ENCODE data around the gene GID4.
"Not testable (repeated sequence)": the region's sequence is repeated elsewhere in the genome, so short reads cannot be mapped to it uniquely, and the experiment has no call there.

The GID4 gene

DNA sequence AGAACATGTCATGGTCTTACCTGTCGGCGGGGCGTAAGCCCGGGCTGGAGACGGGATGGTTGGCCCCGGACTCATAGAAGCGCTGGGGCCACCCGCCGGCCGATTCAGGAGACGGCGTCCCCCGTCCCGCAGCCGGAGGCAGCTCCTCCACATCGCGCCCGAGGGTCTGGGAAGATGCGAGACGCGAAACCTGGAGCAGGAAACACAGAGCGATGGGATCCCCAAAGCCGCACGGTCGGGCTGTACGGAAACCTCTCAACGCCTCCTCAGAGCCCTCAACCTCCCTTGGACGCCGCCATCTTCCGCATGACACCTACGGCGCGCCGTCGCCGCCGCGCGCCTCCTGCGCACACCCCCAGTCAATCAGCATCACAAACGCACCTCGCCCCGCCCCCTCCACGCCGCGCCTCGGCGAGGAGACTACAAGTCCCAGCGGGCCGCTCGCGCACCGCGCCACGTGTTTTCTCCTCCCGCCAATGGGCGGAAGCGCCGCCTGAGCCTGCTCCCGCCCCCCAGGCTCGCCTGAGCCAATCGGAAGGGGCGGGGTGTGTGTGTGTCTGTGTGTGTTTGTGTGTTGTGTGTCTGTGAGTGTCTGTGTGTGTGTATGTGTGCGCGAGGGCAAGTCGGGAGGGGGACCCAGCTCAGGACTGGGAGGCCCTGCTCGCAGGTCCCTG lies at the start of gene GID4, which contains the start of gene ATPAF2:
Gene GID4, plus strand, starts transcription at position 548 of the 674 bp plus-strand sequence. Its CDS starts 57 bp downstream, at position 605.
Gene ATPAF2, minus strand, starts transcription at position 308 of the 674 bp plus-strand sequence. Its CDS starts 155 bp downstream, at position 153.
- DNase-seq: peak; percentile 100

DNA sequence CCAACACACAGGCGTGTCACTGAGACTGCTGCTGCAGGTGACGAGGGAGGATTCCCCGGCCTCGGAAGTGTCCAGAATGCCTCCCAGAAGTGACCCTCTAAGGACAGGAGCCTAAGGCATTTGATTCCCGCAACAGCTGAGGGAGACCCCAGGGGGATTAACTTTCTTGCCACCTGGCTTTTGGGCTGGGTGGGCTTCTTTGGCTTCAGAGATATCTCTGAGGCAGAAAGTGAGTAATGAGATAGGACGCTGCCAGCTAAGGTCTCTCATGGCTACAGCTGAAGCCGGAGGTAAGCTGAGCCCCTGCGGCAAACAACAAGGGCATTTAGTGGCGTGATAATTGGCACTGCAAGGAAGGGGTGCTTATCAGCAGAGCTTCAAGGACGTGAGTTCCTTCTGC lies 49.6 kb upstream of the GID4 start:
- DNase-seq: no peak

DNA sequence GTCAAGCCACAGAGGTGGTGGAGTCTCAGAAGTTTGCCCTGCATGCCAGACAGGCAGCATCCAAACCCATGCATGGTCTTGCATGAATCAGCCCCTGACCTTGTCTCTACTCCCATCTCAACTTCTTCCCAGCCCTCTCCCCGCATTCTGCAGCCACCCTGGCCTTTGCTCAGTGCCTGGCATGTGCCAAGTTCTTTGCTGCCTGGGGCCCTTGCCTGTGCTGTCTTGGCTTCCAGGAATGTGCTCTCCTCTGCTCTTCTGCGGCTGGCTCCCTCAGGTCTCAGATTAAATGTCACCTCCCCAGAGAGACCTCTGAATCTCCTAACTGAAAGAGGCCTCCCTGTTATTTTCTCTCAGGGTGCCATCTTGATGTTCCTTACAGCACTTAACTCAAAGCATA lies 48.9 kb upstream of the GID4 start:
- no peak for DNase-seq

DNA sequence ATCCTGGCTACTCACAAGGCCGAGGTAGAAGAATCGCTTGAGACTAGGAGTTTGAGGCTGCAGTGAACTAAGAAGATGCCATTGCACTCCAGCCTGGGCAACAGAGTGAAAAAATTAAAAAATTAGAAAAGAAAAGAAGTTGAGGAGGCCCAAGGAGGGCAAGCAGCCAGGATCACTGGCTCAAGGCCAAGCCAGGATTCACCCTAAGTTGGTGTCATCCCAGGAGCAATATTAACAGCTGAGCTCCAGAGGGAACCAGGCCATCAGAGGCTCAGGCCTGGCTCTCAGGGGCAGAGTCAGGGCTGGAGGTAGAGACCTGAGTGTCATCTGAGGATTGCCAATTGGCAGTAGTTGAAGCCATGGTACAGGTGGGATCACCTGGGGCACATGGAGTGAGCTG lies 45.8 kb upstream of the GID4 start:
- DNase-seq: no peak

DNA sequence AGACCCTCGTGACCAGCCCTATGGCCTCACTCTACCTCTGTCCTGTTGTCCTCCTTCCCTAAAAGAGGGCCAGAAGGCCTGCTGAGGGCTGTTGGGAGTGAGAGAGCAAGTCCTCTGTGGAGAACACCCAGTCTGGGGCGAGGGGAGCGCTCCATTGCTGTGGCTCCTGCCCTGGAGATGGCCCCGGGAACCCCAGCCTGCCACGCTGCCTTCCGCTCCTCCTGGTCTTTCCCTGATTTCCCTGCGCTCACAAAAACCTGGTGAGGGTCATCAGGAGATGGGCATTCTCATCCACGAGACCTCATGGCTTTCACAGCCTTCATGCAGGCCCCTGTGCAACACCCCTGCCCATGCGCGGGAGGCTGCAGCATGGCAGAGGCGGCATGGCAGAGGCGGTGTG lies 45.4 kb upstream of the GID4 start:
- DNase-seq: no peak

DNA sequence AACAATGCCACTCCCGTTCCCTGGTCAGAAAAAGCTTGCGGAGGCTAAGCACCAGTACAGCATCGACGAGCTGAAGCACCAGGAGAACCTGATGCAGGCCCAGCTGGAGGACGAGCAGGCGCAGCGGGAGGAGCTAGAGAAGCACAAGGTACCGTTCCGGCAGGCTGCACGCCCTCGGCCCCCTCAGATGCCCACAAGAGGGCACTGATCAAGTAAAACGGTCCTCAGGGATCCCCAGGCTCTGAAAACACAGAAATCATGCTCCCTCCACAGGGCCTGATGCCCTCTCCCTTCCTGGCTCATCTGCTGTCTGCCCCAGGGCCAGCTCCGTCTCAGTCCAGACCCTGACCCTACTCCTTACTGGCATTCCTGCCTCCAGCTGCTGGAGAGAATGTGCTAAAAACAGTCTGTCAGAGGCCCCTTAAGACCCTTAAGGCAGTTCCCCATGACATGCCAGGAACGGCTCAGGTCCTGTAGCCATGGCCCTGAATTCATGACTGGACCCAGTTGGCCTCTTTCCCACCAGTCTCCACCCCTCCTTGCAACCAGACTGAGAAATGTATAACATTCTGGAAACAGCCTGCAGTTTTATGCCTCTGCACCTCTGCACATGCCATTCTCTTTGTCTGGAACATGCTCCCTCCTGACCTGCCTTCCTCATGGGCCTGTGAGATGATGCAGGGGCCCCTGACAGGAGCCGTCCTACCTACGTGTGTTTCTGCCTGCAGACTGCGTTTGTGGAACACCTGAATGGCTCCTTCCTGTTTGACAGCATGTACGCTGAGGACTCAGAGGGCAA lies 44.7 kb upstream of the GID4 start:
- peak; percentile 77 for DNase-seq

DNA sequence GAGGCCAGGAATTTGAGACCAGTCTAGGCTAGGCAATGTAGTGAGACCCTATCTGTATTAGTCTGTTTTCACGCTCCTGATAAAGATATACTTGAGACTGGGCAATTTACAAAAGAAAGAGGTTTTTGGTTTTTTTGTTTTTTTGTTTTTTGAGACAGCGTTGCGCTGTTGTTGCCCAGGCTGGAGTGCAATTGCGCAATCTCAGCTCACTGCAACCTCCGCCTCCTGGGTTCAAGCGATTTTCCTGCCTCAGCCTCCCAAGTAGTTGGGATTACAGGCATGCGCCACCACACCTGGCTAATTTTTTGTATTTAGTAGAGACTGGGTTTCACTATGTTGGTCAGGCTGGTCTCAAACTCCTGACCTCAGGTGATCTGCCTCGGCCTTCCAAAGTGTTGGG lies 43.3 kb upstream of the GID4 start:
- not testable (repeated sequence) for DNase-seq

DNA sequence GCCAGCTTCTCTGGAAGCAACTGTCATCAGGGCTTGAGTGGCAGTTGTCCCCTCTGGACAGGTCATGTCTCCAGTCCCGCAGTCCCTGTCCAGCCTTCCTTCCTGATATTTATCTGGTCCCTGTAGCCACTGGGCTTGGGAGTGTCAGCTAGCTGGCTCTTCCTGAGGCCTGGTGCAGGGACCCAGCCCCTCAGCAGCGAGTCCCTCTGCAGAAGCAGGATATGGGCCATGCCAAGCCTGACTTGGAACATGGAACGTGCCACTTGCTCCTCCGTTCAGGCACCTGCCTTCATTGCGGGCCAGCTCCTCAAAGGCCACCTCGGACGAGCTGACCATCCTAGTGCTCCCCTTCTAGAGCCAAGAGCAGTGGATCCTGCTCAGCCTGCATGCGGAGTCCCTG lies 40.3 kb upstream of the GID4 start:
- DNase-seq: no peak

DNA sequence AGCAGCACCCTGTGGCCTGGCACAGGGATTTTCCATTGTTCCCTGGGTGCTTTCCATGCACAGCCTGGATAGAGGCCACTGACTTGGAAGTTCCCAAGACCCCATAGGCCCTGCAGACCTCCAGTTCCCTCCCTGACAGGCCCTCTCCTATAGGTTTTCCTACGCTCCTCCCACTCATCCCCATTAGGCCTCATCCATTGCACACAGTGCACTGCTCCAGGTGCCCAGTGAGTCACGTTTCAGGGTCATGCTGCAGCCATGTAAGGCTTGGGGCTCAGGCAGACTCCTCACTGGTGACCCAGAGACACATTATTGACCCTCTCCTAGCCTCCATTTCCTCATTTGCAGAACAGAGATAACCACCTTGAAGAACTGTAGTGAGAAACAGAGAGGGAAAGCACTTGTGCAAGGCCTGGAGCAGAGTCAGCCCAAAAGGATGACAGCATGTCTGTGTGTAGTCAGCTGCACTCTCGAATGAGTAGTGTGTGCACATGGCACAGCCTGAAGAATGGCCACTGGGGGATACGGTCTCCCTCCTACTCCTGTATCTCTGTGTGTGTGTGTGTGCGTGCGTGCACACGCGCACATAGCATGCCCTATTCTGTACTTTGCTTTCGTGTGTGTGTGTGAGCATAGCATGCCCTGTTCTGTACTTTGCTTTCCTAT lies 39.7 kb upstream of the GID4 start:
- DNase-seq: peak; percentile 13

DNA sequence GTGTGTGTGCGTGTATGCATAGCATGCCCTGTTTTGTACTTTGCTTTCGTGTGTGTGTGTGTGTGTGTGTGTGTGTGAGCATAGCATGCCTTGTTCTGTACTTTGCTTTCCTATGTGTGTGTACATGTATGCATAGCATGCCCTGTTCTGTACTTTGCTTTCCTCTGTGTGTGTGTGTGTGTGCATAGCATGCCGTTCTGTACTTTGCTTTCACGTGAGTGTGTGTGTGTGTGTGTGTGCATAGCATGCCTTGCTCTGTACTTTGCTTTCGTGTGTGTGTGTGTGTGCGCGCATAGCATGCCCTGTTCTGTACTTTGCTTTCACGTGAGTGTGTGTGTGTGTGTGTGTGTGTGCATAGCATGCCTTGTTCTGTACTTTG lies 39.2 kb upstream of the GID4 start:
- DNase-seq: no peak

DNA sequence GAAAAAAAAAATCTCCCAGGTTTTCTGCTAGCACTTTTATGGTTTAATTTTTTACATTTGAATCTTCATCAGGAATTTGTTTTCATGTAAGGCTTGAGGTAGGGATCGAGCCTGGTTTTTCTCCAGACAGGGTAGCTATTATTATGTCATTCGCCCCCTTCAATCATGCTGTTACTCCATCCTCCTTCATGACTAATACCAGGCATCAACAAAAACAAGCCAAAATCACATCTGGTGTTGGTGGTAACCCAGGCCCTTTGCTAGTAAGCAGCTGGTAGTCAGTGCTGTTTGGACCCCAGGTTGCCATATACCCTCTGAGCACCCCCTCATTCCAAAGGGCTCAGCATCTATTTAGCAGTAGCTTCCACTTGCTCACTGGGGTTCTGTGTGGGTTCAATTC lies 37.0 kb upstream of the GID4 start:
- DNase-seq: no peak

DNA sequence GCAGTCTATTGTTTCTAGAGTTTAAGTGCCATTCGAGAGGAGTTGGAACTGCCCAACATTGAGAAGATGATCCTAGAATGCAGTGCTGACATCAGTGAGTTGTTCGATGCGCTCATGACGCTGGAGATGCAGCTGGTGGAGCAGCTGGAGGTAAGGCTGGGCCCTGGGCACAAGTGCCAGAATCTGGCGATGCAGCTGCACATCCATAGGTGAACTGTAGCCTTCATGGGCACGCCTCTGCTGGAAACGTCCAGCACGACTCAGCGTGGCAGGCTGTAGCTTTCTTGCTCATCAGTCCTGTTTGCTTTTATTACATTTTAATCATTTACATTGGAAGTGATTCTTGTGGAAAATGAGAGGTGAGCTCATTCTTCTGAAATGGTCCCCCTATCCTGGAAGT lies 34.9 kb upstream of the GID4 start:
- no peak for DNase-seq

DNA sequence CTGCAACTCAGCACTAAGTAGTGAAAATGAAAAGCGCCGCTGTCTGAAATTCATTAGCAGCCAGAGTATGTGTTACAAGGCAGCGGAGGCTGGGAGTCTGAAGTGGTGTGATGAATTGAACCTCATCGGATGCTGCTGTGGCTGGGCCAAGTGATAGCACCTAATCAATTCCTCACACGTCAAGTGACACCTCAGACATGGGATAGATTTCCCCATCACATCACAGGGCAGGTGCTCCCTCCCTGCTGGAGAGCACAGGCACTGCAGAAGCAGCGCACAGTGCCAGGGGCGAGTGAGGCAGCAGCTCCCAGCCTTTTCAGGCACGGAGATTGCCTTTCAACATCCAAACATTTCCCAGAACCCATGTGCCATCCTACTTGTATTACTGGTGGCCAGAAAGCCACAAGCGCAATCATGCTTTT lies 34.3 kb upstream of the GID4 start:
- DNase-seq: no peak

DNA sequence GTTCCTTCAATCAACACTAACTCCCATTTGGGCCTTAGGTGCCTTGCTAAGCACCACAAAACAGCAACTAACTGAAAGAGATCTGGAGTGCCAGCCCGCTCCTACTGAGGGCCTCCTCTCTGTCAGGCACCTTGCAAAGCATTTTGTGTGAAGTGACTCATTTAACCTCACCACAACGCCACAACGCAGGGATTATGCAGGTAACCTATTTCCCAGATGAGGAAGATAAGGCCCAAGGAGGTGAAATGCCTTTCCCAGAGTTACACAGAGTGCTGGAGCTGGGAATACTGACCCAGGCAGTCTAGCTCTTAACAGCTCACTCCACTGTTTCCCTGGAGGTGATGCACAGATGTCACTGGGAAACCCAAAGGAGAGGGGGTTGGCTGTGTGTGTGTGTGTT lies 33.7 kb upstream of the GID4 start:
- no peak for DNase-seq

DNA sequence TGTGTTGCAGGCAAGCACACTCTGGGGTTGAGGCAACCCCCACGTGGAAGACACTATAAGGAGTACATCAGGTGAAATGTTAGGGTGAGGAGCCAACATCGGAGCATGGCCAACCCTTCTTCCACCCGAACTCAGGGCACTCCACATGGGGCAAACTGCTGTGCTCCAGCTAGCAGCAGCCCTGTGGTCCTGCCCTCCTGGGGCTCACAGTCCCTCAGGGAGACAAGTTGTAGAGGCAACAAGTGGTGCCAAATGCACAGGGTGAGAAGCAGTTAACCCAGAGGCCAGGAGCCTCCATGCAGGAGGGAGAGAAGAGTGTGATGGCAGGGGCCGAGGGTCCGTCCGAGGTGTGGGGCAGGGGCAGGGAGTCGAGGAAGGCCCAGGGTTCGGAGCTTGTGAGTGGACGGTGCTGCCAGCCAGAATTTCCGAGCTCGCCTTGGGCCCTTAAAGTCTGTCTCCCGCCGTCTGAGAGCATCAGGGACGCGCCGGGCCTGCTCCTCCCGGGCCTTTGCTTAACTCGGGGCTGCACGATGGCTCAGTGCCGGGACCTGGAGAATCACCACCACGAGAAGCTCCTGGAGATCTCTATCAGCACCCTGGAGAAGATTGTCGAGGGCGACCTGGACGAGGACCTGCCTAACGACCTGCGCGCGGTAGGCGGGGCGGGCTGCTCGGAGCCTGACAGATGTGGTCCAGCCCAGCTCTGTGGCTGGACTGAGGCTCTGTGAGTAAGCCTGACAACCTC lies 32.5 kb upstream of the GID4 start:
- DNase-seq: no peak

DNA sequence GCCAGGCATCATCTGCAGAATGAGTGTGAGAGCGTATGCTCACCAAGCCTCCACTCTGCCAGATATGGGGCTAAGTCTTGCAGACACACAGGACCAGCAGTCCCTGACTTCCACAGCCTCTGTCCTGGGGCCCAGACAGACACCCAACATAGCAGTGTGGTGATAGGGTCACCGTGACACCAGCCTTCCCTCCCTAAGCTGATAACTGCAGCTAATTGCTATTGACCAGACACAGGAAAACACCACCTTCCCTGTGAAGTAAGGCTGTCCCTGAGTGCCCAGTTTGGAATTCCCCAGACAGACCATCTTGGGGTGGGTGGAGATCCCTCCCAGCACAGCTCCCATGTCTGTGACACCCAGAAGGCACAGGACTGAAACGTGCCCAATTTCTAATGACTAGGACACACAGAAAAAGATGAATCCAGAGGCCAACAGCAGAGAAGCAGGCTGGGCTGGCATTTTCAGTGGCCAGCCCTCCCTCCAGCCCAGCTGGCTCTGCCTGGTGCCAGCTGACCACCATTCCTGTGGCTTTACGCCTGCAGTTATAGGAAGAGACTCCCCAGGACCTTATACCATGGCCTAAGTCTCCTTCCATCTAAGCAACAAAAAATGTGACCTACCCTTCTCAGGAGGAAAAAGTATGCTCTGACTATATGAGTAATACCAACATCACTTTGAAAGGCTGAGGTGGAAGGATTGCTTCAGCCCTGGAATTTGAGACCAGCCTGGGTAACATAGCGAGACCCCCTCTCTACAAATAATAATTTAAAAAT lies 30.5 kb upstream of the GID4 start:
- no peak for DNase-seq

DNA sequence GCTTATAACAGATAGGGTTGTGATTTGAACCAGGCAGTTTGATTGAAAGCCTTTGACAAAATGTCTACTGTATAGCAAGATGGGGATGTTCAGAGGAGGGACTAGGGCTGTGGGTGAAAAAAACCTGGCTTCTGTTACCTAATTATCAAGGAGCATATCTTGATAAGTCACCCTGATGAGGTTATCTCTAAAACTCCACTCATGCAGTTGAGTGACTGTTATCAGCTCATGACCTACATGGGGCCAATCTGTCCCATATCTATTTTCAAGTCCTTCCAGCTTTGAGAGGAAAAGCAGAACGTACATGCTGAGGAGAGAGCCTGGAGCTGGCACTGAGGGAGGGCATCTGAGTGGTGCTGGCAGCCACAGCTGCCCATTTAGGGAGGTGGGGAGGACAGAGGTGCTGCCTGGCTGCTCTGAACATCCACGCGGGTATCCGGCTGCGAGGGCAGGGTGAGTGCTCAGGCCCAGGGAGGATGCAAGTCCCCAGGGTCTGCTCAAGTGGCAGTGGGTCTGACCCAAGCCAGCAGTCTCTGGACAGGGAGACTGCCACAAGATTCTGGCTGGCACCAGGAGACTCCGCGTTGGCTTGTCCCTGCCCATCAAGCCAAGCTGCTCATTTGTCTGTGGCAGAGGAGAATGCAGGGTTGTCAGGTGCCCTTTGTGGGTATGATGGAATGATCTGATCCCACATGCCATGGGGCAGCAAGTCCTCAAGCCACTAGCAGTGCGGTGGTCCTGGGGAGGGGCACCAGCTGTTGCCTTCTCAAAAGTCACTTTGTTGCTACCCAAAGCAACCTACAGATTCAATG lies 29.4 kb upstream of the GID4 start:
- DNase-seq: peak; percentile 45

DNA sequence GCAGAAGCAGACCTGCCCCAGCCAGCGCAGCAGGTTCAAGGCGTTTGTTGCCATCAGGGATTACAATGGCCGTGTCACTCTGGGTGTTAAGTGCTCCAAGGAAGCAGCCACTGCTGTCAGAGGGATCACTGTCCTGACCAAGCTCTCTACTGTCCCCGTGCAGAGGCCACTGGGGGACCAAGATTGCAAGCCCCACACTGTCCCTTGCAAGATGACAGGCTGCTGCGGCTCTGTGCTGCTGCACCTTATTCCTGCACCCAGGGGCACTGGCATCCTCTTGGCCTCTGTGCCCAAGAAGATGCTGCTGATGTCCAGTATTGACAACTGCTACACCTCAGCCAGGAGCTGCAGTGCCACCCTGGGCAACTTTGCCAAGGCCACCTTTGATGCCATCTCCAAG lies 27.9 kb upstream of the GID4 start:
- no peak for DNase-seq

DNA sequence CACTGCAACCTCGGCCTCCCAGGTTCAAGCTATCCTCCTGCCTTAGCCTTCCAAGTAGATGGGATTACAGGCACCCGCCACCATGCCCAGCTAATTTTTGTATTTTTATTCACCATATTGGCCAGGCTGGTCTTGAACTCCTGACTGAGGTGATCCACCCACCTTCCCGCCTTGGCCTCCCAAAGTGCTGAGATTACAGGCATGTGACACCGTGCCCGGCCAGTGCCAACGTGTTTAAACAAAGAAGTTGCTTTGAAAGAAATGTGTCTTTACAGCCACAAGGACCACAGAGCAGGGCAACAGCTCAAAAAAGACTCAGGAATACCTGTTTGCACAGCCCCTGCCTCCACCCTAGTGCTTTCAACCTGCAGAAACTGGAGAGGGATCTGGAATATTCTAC lies 25.2 kb upstream of the GID4 start:
- no peak for DNase-seq

DNA sequence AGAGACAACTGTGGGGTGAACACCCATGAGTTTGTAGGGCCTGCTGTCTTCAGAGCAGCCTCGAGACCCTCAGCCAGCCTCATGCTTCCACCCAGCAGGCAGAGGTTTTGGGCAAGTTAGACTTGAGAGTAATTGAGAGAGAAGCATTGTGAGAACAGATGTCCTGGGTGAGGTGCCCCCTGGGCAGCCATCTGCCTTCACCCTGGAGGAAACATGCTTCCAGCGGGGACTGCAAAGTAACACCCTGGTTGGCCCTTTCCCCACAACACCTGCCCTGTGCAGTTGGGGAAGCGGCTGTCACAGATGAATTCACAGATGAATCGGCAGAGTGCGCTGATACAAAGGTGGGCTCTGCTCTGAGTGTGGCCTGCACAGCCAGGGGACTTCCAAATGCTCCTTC lies 23.6 kb upstream of the GID4 start:
- no peak for DNase-seq

DNA sequence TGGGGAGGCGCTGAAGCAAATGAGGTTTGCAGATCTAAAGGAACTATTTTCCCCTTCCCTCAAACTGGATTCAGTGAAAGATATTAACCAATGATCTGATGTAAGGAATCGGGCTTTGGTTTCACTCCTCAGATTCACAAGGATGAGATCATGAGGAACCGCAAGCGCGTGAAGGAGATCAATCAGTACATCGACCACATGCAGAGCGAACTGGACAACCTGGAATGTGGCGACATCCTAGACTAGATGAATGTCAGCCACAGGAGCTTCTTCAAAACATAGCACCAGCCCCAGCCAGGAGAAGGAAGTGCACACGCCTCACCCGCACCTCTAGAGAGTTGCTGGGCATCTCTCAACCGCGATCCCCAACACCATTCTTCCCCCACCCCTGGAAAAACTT lies 22.8 kb upstream of the GID4 start:
- DNase-seq: no peak

DNA sequence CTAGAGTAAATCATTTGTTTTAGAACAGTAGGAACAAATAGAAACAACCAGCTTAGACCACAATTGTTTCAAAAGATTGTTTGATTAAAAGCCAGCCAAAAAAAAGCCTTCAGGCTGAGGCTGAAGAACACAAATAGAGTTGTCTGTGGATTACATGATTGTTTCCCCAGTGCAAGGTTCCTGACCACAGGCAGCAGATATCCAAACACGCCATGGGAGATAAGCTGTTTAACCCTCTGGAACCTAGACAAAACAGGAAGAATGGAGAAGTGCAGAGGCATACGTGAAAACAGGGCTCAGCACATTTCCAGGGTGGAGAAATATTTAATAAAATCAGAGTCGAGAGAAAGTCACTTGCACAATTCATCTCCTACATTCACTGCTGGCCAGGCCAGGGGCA lies 21.2 kb upstream of the GID4 start:
- DNase-seq: peak; percentile 78
